GM12878 (cell line): ENCODE results near the gene TBC1D24. TPM values are rescaled to one million over a fixed set of nuclear protein-coding genes. Genes with fewer than 3 reads are reported as not detected.

Experiments used
- ATAC-seq: fragments of 200-7000 bp; cut with Tn5 transposase; 3 replicates; pipeline ENCODE4 v1.9.1; 2020; ENCODE audit warnings: mild to moderate bottlenecking, moderate library complexity
- BruUV-seq: library from RNA; stranded (reverse); fragments of 400-500 nt; replicated peaks from 2 replicates; lab custom pipeline; 2021; lab: Mats Ljungman, UMichigan
- CTCF ChIA-PET: fragments of 300-600 bp; sonication (Branson Sonifier 250); formaldehyde crosslinking; extraction: SDS; loops from one replicate; lab custom pipeline; 2021; ENCODE audit warnings: inconsistent platforms; lab: Yijun Ruan, JAX
- POLR2A ChIA-PET: fragments of 350-600 bp; formaldehyde crosslinking; extraction: SDS; loops from one replicate; lab custom pipeline; 2021; ENCODE audit warnings: inconsistent platforms; lab: Charles Lee
- RAD21 ChIA-PET: fragments of 300-600 bp; sonication (Branson Sonifier 250); formaldehyde crosslinking; loops from one replicate; lab custom pipeline; 2023; ENCODE audit warnings: antibody characterized with exemption; ENCODE audit not compliant: unreplicated experiment; lab: Charles Lee
- SMC1A ChIA-PET: fragments of 300-600 bp; sonication (Branson Sonifier 250); formaldehyde crosslinking; loops from one replicate; lab custom pipeline; 2023; ENCODE audit not compliant: unreplicated experiment, uncharacterized antibody; lab: Charles Lee
- DNase-seq: peaks from one replicate; pipeline ENCODE4 v3.0.0-alpha.2; 2011; ENCODE audit warnings: low read depth, low spot score
- FAIRE-seq: peaks from 3 replicates; lab custom pipeline; 2011; peaks lifted over from hg19 to GRCh38; lab: Jason Lieb, UNC
- H2AFZ ChIP-seq: 2 replicates; pipeline ENCODE4 v1.6.0; 2011; ENCODE audit warnings: low read depth, low read length, control low read depth; ENCODE audit not compliant: control insufficient read depth
- H3K27ac ChIP-seq: 2 replicates; pipeline ENCODE4 v1.5.1; 2011; ENCODE audit warnings: control low read depth; ENCODE audit not compliant: control insufficient read depth, insufficient read depth
- H3K27me3 ChIP-seq, 2 experiments: replicated peaks in 1 of 2; 2 replicates each; pipeline versions ENCODE4 v1.6.0 to v1.6.1; 2011; ENCODE audit warnings: low read length in 1 of 2; ENCODE audit not compliant: control insufficient read depth in 2 of 2, insufficient read depth in 2 of 2
- H3K36me3 ChIP-seq, 2 experiments: 2 replicates each; pipeline ENCODE4 v1.5.1; 2011; ENCODE audit warnings: low read length in 1 of 2; ENCODE audit not compliant: control insufficient read depth in 2 of 2, insufficient read depth in 2 of 2
- H3K4me1 ChIP-seq: 2 replicates; pipeline ENCODE4 v1.6.1; 2011; ENCODE audit warnings: mild to moderate bottlenecking, low read length, moderate library complexity, mixed read lengths; ENCODE audit not compliant: control insufficient read depth, insufficient read depth
- H3K4me2 ChIP-seq: 2 replicates; pipeline ENCODE4 v1.6.0; 2011; ENCODE audit warnings: control low read depth; ENCODE audit not compliant: control insufficient read depth, insufficient read depth
- H3K4me3 ChIP-seq: fragments of 200-600 bp; sonication (generic); 2 replicates; pipeline ENCODE4 v1.5.1; 2016
- H3K79me2 ChIP-seq: 2 replicates; pipeline ENCODE4 v1.6.0; 2011; ENCODE audit warnings: low read length; ENCODE audit not compliant: control insufficient read depth, insufficient read depth
- H3K9ac ChIP-seq: 2 replicates; pipeline ENCODE4 v1.8.0; 2011; ENCODE audit warnings: low read length, control low read depth, mixed read lengths; ENCODE audit not compliant: control insufficient read depth, insufficient read depth
- H3K9me3 ChIP-seq: replicated peaks from 3 replicates; pipeline ENCODE4 v1.5.1; 2011; ENCODE audit warnings: mild to moderate bottlenecking, low read length; ENCODE audit not compliant: control insufficient read depth, insufficient read depth
- H4K20me1 ChIP-seq: 2 replicates; pipeline ENCODE4 v1.6.0; 2011; ENCODE audit not compliant: control insufficient read depth, insufficient read depth
- BHLHE40 ChIP-seq, 2 experiments: fragments of 450-650 bp in 1 of 2; IDR thresholded peaks; 2 replicates each; pipeline ENCODE4 v1.6.1; 2011 to 2017; ENCODE audit warnings: low read depth in 2 of 2, borderline replicate concordance in 1 of 2, improper control_type of control experiment in 1 of 2, low read length in 1 of 2, mild to moderate bottlenecking in 1 of 2
- CTCF ChIP-seq, 3 experiments: IDR thresholded peaks in 2 of 3; conservative IDR thresholded peaks in 1 of 3; 2 replicates each; pipeline ENCODE4 v1.5.1; 2011; ENCODE audit warnings: low read depth in 3 of 3, low read length in 3 of 3, mild to moderate bottlenecking in 3 of 3, control low read depth in 2 of 3, moderate library complexity in 2 of 3, inconsistent platforms in 1 of 3, mixed read lengths in 1 of 3; ENCODE audit not compliant: control insufficient read depth in 2 of 3, insufficient read depth in 1 of 3; ENCODE audit errors: extremely low read depth in 1 of 3
- IKZF1 ChIP-seq: fragments of 450-650 bp; conservative IDR thresholded peaks from 2 replicates; pipeline ENCODE4 v1.6.1; 2017; ENCODE audit warnings: antibody characterized with exemption, mild to moderate bottlenecking
- LARP7 ChIP-seq: fragments of 450-650 bp; IDR thresholded peaks from 2 replicates; pipeline ENCODE4 v1.6.1; 2017; ENCODE audit warnings: mild to moderate bottlenecking
- MYC ChIP-seq: IDR thresholded peaks from 2 replicates; pipeline ENCODE4 v1.6.1; 2011; ENCODE audit warnings: mild to moderate bottlenecking, low read length, moderate library complexity, inconsistent platforms; ENCODE audit not compliant: insufficient read depth, insufficient replicate concordance, insufficient read length, severe bottlenecking
- NFYB ChIP-seq: IDR thresholded peaks from 2 replicates; pipeline ENCODE4 v1.6.1; 2011; ENCODE audit warnings: low read depth, mild to moderate bottlenecking, low read length, improper control_type of control experiment, moderate library complexity; ENCODE audit not compliant: insufficient read depth
- POU2F2 ChIP-seq: IDR thresholded peaks from 3 replicates; pipeline ENCODE4 v1.6.1; 2011; ENCODE audit warnings: low read depth, mild to moderate bottlenecking, low read length, borderline replicate concordance
- RAD21 ChIP-seq: IDR thresholded peaks from 2 replicates; pipeline ENCODE4 v1.6.1; 2011; ENCODE audit warnings: mild to moderate bottlenecking, low read depth, low read length, moderate library complexity; ENCODE audit not compliant: insufficient read depth
- RB1 ChIP-seq: fragments of 450-650 bp; formaldehyde crosslinking; IDR thresholded peaks from 2 replicates; pipeline ENCODE4 v1.6.1; 2017; ENCODE audit warnings: mild to moderate bottlenecking, borderline replicate concordance
- SIX5 ChIP-seq: IDR thresholded peaks from 2 replicates; pipeline ENCODE4 v1.6.1; 2011; ENCODE audit warnings: mild to moderate bottlenecking, low read depth, low read length, moderate library complexity; ENCODE audit not compliant: severe bottlenecking
- SMARCA5 ChIP-seq: fragments of 450-650 bp; IDR thresholded peaks from 2 replicates; pipeline ENCODE4 v1.6.1; 2017; ENCODE audit warnings: mild to moderate bottlenecking
- SMC3 ChIP-seq: IDR thresholded peaks from 2 replicates; pipeline ENCODE4 v1.6.1; 2011; ENCODE audit warnings: low read length, improper control_type of control experiment, borderline replicate concordance
- TCF7 ChIP-seq: IDR thresholded peaks from 2 replicates; pipeline ENCODE4 v1.6.1; 2014; ENCODE audit warnings: antibody characterized with exemption, borderline replicate concordance
- YY1 ChIP-seq: IDR thresholded peaks from 2 replicates; pipeline ENCODE4 v1.6.1; 2011; ENCODE audit warnings: low read depth, mild to moderate bottlenecking, low read length
- WGBS: methylation state at CpG from one replicate; pipeline ENCODE4 v1.1.6; 2016; ENCODE audit warnings: low lambda C conversion rate; ENCODE audit not compliant: insufficient replicate concordance, insufficient coverage; ENCODE audit errors: missing lambda C conversion rate; 5-methylcytosine and 5-hydroxymethylcytosine counted together
- in situ Hi-C: fragments of 300-500 bp; cut with MboI; formaldehyde crosslinking; loops from 9 replicates; pipeline ENCODE4 v1.14.3; 2018; ENCODE audit warnings: mixed read lengths
- intact Hi-C: fragments of 100-400 bp; cut with micrococcal nuclease; formaldehyde crosslinking; loops from one replicate; pipeline ENCODE4 v1.14.2; 2022; ENCODE audit not compliant: unreplicated experiment
- polyA plus RNA-seq, 11 experiments: library from polyadenylated mRNA; depleted of rRNA in 4 of 11; unstranded in 6 of 11; stranded (reverse) in 5 of 11; fragments of >200 nt; fragmentation: Nextera tagmentation in 4 of 11; fragmentation: Illumina TruSeq in 1 of 11; extraction: Ambion mirVana in 4 of 11; extraction: Trizol in 1 of 11; gene quantifications; 1 replicate in 1 of 11; 2 replicates in 10 of 11; pipeline versions ENCODE4 v1.2.1 to v1.2.3, GENCODE V29; 2011 to 2016; ENCODE audit warnings: inconsistent platforms in 2 of 11, missing spikeins in 2 of 11, low read depth in 1 of 11
- total RNA-seq, 4 experiments: library from RNA; depleted of rRNA in 3 of 4; stranded (reverse); fragments of >200 nt in 3 of 4; fragmentation: Illumina TruSeq in 1 of 4; extraction: Trizol in 1 of 4; gene quantifications; 2 replicates each; pipeline versions ENCODE4 v1.2.1 to v1.2.3, GENCODE V29; 2013 to 2021

TBC1D24 gene
- total and polyA plus RNA-seq, 10 of the 15 experiments (the other 5 are each of a cell fraction or from before 2014, with no cell fraction given) = 1.1 to 9.6 (median 4.5) TPM

GRCh38 chr16:2500918-2501750, 26.2 kb downstream of the TBC1D24 start:
- Histone ChIP-seq H3K4me2 (no peak overlapping the region), H2AFZ (peak overlapping the region; percentile 64; the same call in 1 of the 2 replicates), H4K20me1 (no peaks in the 10 kb centered on the region), H3K4me1 (no peaks in the 10 kb centered on the region), H3K9me3 (no peaks in the 10 kb centered on the region), H3K27ac (no peak overlapping the region), H3K27me3 (no peaks in the 10 kb centered on the region), H3K4me3 (no peak overlapping the region), H3K36me3 (peaks cover 0 to 11% of the 10 kb centered on the region in 2 experiments; a peak in 2 of 4 replicates), H3K79me2 (no peaks in the 10 kb centered on the region), H3K9ac (no peak overlapping the region)
- in situ Hi-C loops (no loop called here), intact Hi-C loops (loop anchor here (2.0 to 10.0 kb wide), 4 partner anchors 68 to 306 kb away; partner anchors contain the start of genes ABCA3 and RNPS1)
- TF ChIP-seq MYC (no peak), SMARCA5 (peak; percentile 33; the same call in 1 of the 2 replicates), CTCF (IDR thresholded peaks at IDR 0.05 in 2 of 3, conservative IDR thresholded peaks at IDR 0.05 in 1 of 3; ENCODE audit: control insufficient read depth in 2 of 3, extremely low read depth in 1 of 3, insufficient read depth in 1 of 3, low read depth in 3 of 3, low read length in 3 of 3) (peak; percentile 95 to 99 (median 99); a peak in 5 of 6 replicates), YY1 (peak; percentile 57; the same call in 1 of the 2 replicates), POU2F2 (peak; percentile 26; the same call in 1 of the 3 replicates), TCF7 (no peak), SMC3 (peak; percentile 90), RB1 (peak; percentile 69; the same call in 1 of the 2 replicates), SIX5 (no peak), IKZF1 (peak; percentile 26), NFYB (no peak), BHLHE40 (IDR thresholded peaks at IDR 0.05; ENCODE audit: borderline replicate concordance in 1 of 2, low read depth in 2 of 2, low read length in 1 of 2) (peak; percentile 64 to 67; a peak in 3 of 4 replicates), LARP7 (0 out of 2 replicates have a peak, but pooled peaks have one; percentile 19), RAD21 (peak; percentile 93)
- ATAC-seq (peak; percentile 99), DNase-seq (peak; percentile 23), FAIRE-seq (peak; percentile 66)
- ChIA-PET SMC1A (interaction anchor here (0.7 to 2.5 kb wide), 6 partner anchors 11 to 251 kb away, joined by 3 to 17 read pairs (median 4); partner anchors contain the start of gene CCNF), POLR2A (interaction anchor here (0.7 to 1.5 kb wide), 5 partner anchors 26 to 232 kb away, joined by 3 to 7 read pairs (median 4); partner anchors contain the start of genes CCNF and TBC1D24), CTCF (interaction anchor here (0.6 to 2.8 kb wide), 29 partner anchors 9 to 361 kb away, joined by 3 to 36 read pairs (median 4); partner anchors contain the start of genes ABCA3, CCNF, PDPK1 and TEDC2), RAD21 (interaction anchor here (0.8 to 2.0 kb wide), 11 partner anchors 9 to 558 kb away, joined by 3 to 16 read pairs (median 4); partner anchors contain the start of genes CCNF, ECI1 and MSRB1)
- 38% methylated on average over 22 of the region's 23 CpGs for WGBS
- BruUV-seq = no TSS peak
